H1 (cell line): ENCODE results near the gene SMCO1. TPM values are rescaled to one million over a fixed set of nuclear protein-coding genes. Genes with fewer than 3 reads are reported as not detected.

ENCODE experiments used
- CTCF ChIA-PET: fragments of 300-600 bp; sonication (Branson Sonifier 250); formaldehyde crosslinking; loops from one replicate; lab custom pipeline; 2021; ENCODE audit not compliant: partially characterized antibody; lab: Charles Lee
- POLR2A ChIA-PET: fragments of 300-600 bp; sonication (Branson Sonifier 250); formaldehyde crosslinking; loops from one replicate; lab custom pipeline; 2021; ENCODE audit warnings: inconsistent platforms; ENCODE audit not compliant: partially characterized antibody; lab: Charles Lee
- DNase-seq, 2 experiments: peaks; one replicate each; pipeline versions ENCODE4 v3.0.0 to v3.0.0-alpha.2; 2010 to 2022; ENCODE audit warnings: low spot score in 2 of 2, low read depth in 1 of 2, mixed read lengths in 1 of 2
- FAIRE-seq: peaks from 2 replicates; lab custom pipeline; 2011; peaks lifted over from hg19 to GRCh38; lab: Jason Lieb, UNC
- H2AFZ ChIP-seq: 2 replicates; pipeline ENCODE4 v1.8.1; 2012; ENCODE audit warnings: low read length, inconsistent platforms
- H2AK5ac ChIP-seq: 2 replicates; pipeline ENCODE4 v1.6.1; 2013; ENCODE audit warnings: low read depth, low read length
- H2BK120ac ChIP-seq: replicated peaks from 2 replicates; pipeline ENCODE3; 2013; ENCODE audit warnings: low read depth, low read length, inconsistent platforms
- H2BK12ac ChIP-seq: 2 replicates; pipeline ENCODE4 v1.6.1; 2013; ENCODE audit warnings: low read depth, low read length
- H2BK15ac ChIP-seq: 2 replicates; pipeline ENCODE4 v1.6.1; 2013; ENCODE audit warnings: low read length
- H2BK20ac ChIP-seq: 2 replicates; pipeline ENCODE4 v1.6.1; 2013; ENCODE audit warnings: low read length
- H2BK5ac ChIP-seq: 2 replicates; pipeline ENCODE4 v1.6.1; 2013; ENCODE audit warnings: low read depth, low read length
- H3K14ac ChIP-seq: 2 replicates; pipeline ENCODE4 v1.6.1; 2013; ENCODE audit warnings: inconsistent platforms; ENCODE audit not compliant: insufficient read length
- H3K18ac ChIP-seq: 2 replicates; pipeline ENCODE4 v1.6.1; 2013; ENCODE audit warnings: low read length; ENCODE audit errors: extremely low read depth
- H3K23ac ChIP-seq: 2 replicates; pipeline ENCODE4 v1.6.1; 2013; ENCODE audit warnings: inconsistent platforms; ENCODE audit not compliant: insufficient read length
- H3K23me2 ChIP-seq: 2 replicates; pipeline ENCODE4 v1.6.1; 2013; ENCODE audit warnings: low read depth, low read length
- H3K27ac ChIP-seq: 2 replicates; pipeline ENCODE4 v1.6.1; 2011; ENCODE audit warnings: low read depth, low read length, inconsistent platforms
- H3K27me3 ChIP-seq, 4 experiments: replicated peaks in 1 of 4; 1 replicate in 1 of 4; 2 replicates in 3 of 4; pipeline versions ENCODE4 v1.6.1 to v1.8.1; 2011 to 2013; ENCODE audit warnings: low read length in 3 of 4, mild to moderate bottlenecking in 3 of 4, inconsistent platforms in 2 of 4, mixed read lengths in 2 of 4, moderate library complexity in 1 of 4; ENCODE audit not compliant: control insufficient read depth in 3 of 4, insufficient read depth in 3 of 4; ENCODE audit errors: extremely low read depth in 1 of 4
- H3K36me3 ChIP-seq, 4 experiments: 2 replicates each; pipeline versions ENCODE4 v1.6.1 to v1.8.1; 2011 to 2013; ENCODE audit warnings: mild to moderate bottlenecking in 4 of 4, low read length in 3 of 4, moderate library complexity in 2 of 4, control low read depth in 1 of 4, inconsistent platforms in 1 of 4; ENCODE audit not compliant: insufficient read depth in 4 of 4, control insufficient read depth in 2 of 4
- H3K4ac ChIP-seq: replicated peaks from 2 replicates; pipeline ENCODE3; 2013; ENCODE audit warnings: low read length, low read depth, mixed read lengths, inconsistent platforms; ENCODE audit not compliant: insufficient read length
- H3K4me1 ChIP-seq, 4 experiments: replicated peaks in 1 of 4; 1 replicate in 1 of 4; 2 replicates in 3 of 4; pipeline versions ENCODE4 v1.6.1 to v1.8.1; 2011 to 2013; ENCODE audit warnings: low read length in 3 of 4, inconsistent platforms in 2 of 4, mixed read lengths in 1 of 4; ENCODE audit not compliant: insufficient read depth in 4 of 4, control insufficient read depth in 3 of 4
- H3K4me2 ChIP-seq, 2 experiments: 2 replicates each; pipeline versions ENCODE4 v1.6.1 to v1.8.1; 2011 to 2013; ENCODE audit warnings: low read depth in 2 of 2, low read length in 2 of 2, control low read depth in 1 of 2, inconsistent platforms in 1 of 2, mild to moderate bottlenecking in 1 of 2; ENCODE audit not compliant: insufficient read depth in 1 of 2
- H3K4me3 ChIP-seq, 4 experiments: fragments of 200-600, 300-600 bp in 1 of 4; sonication (generic), shearing (Covaris generic), sonication (Bioruptor Twin) in 1 of 4; 2 replicates each; pipeline versions ENCODE4 v1.5.1 to v1.8.1; 2011 to 2016; ENCODE audit warnings: low read length in 4 of 4, low read depth in 3 of 4, control low read depth in 2 of 4, inconsistent platforms in 2 of 4, mild to moderate bottlenecking in 2 of 4, mixed read lengths in 1 of 4, moderate library complexity in 1 of 4; ENCODE audit not compliant: insufficient read depth in 2 of 4; ENCODE audit errors: extremely low read depth in 1 of 4
- H3K56ac ChIP-seq: replicated peaks from 2 replicates; pipeline ENCODE3; 2013; ENCODE audit warnings: low read depth, mild to moderate bottlenecking, mixed read lengths, low read length, inconsistent platforms; ENCODE audit not compliant: insufficient read length
- H3K79me1 ChIP-seq: 2 replicates; pipeline ENCODE4 v1.6.1; 2013; ENCODE audit warnings: low read depth, low read length, control low read depth
- H3K79me2 ChIP-seq, 2 experiments: 2 replicates each; pipeline versions ENCODE4 v1.6.1 to v1.8.1; 2012 to 2013; ENCODE audit warnings: low read length in 2 of 2, mild to moderate bottlenecking in 2 of 2, inconsistent platforms in 1 of 2; ENCODE audit not compliant: insufficient read depth in 2 of 2, control insufficient read depth in 1 of 2
- H3K9ac ChIP-seq, 4 experiments: replicated peaks in 1 of 4; 1 replicate in 1 of 4; 2 replicates in 3 of 4; pipeline versions ENCODE4 v1.6.1 to v1.8.1; 2011 to 2013; ENCODE audit warnings: low read depth in 3 of 4, low read length in 3 of 4, control low read depth in 2 of 4, mild to moderate bottlenecking in 2 of 4, moderate library complexity in 2 of 4, inconsistent platforms in 1 of 4; ENCODE audit errors: extremely low read depth in 1 of 4
- H3K9me3 ChIP-seq, 2 experiments: 2 replicates each; pipeline versions ENCODE4 v1.6.1 to v1.8.1; 2012 to 2013; ENCODE audit warnings: mild to moderate bottlenecking in 2 of 2, moderate library complexity in 2 of 2, control low read depth in 1 of 2, inconsistent platforms in 1 of 2, low read depth in 1 of 2, low read length in 1 of 2, mixed read lengths in 1 of 2; ENCODE audit not compliant: insufficient read depth in 2 of 2
- H4K20me1 ChIP-seq, 2 experiments: replicated peaks in 1 of 2; 2 replicates each; pipeline versions ENCODE3 to v1.8.1; 2011 to 2013; ENCODE audit warnings: inconsistent platforms in 2 of 2, low read length in 2 of 2, mild to moderate bottlenecking in 1 of 2; ENCODE audit not compliant: insufficient read depth in 2 of 2, control insufficient read depth in 1 of 2
- H4K5ac ChIP-seq: 2 replicates; pipeline ENCODE4 v1.6.1; 2013; ENCODE audit warnings: low read length, low read depth, mixed read lengths, inconsistent platforms; ENCODE audit not compliant: insufficient read length
- H4K8ac ChIP-seq: 2 replicates; pipeline ENCODE4 v1.8.0; 2013; ENCODE audit warnings: mild to moderate bottlenecking, moderate library complexity, low read length, inconsistent platforms; ENCODE audit not compliant: insufficient read depth; ENCODE audit errors: extremely low read depth
- H4K91ac ChIP-seq: replicated peaks from 2 replicates; pipeline ENCODE3; 2013; ENCODE audit warnings: low read length, mixed read lengths, inconsistent platforms; ENCODE audit not compliant: insufficient read length
- BACH1 ChIP-seq: IDR thresholded peaks from 2 replicates; pipeline ENCODE4 v1.6.1; 2012; ENCODE audit warnings: low read length, improper control_type of control experiment
- BCL11A ChIP-seq, 2 experiments: IDR thresholded peaks; one replicate each; pipeline ENCODE4 v1.6.1; 2011; ENCODE audit warnings: low read depth in 2 of 2, low read length in 2 of 2, mild to moderate bottlenecking in 2 of 2
- CBX8 ChIP-seq: fragments of 300-800, 300-1000 bp; sonication (generic); IDR thresholded peaks from 2 replicates; pipeline ENCODE4 v1.7.1; 2016; ENCODE audit warnings: low read depth, low read length, borderline replicate concordance
- CHD1 ChIP-seq: IDR thresholded peaks from 2 replicates; pipeline ENCODE4 v1.6.1; 2012; ENCODE audit warnings: low read depth, low read length, improper control_type of control experiment
- HDAC2 ChIP-seq, 2 experiments: fragments of 300-600 bp in 1 of 2; sonication (generic) in 1 of 2; IDR thresholded peaks; 2 replicates each; pipeline ENCODE4 v1.6.1; 2011 to 2012; ENCODE audit warnings: low read depth in 2 of 2, low read length in 2 of 2, mild to moderate bottlenecking in 2 of 2, moderate library complexity in 2 of 2, borderline replicate concordance in 1 of 2, inconsistent platforms in 1 of 2
- RAD21 ChIP-seq, 2 experiments: IDR thresholded peaks in 1 of 2; conservative IDR thresholded peaks in 1 of 2; 2 replicates each; pipeline ENCODE4 v1.6.1; 2011; ENCODE audit warnings: low read depth in 2 of 2, low read length in 2 of 2, improper control_type of control experiment in 1 of 2, inconsistent platforms in 1 of 2, mild to moderate bottlenecking in 1 of 2, moderate library complexity in 1 of 2
- RBBP5 ChIP-seq: IDR thresholded peaks from 2 replicates; pipeline ENCODE4 v1.7.1; 2012; ENCODE audit warnings: low read depth, mild to moderate bottlenecking, inconsistent platforms, low read length, moderate library complexity, borderline replicate concordance
- SAP30 ChIP-seq: fragments of 300-600 bp; sonication (generic); IDR thresholded peaks from 2 replicates; pipeline ENCODE4 v1.7.1; 2012; ENCODE audit warnings: low read length, moderate library complexity, mild to moderate bottlenecking, inconsistent platforms; ENCODE audit not compliant: insufficient read depth, insufficient replicate concordance
- SIN3A ChIP-seq, 2 experiments: IDR thresholded peaks in 1 of 2; conservative IDR thresholded peaks in 1 of 2; 2 replicates each; pipeline ENCODE4 v1.6.1; 2011 to 2012; ENCODE audit warnings: low read length in 2 of 2, improper control_type of control experiment in 1 of 2, low read depth in 1 of 2, mild to moderate bottlenecking in 1 of 2
- SIRT6 ChIP-seq: IDR thresholded peaks from one replicate; pipeline ENCODE4 v1.7.1; 2012; ENCODE audit warnings: low read length, inconsistent platforms
- WGBS, 2 experiments: shearing (Covaris generic) in 1 of 2; methylation state at CpG; one replicate each; pipeline versions ENCODE4 v1.1.6 to v1.1.7; 2013 to 2015; ENCODE audit warnings: low lambda C conversion rate in 2 of 2, mixed read lengths in 2 of 2, inconsistent platforms in 1 of 2, low coverage in 1 of 2, missing lambda C conversion rate in 1 of 2; ENCODE audit not compliant: insufficient replicate concordance in 2 of 2, insufficient coverage in 1 of 2, insufficient read length in 1 of 2; ENCODE audit errors: extremely low coverage in 1 of 2, missing lambda C conversion rate in 1 of 2; 5-methylcytosine and 5-hydroxymethylcytosine counted together
- polyA plus RNA-seq, 7 experiments: library from polyadenylated mRNA; depleted of rRNA in 3 of 7; stranded (reverse) in 5 of 7; unstranded in 2 of 7; fragments of >200 nt in 5 of 7; fragments of 200-250 nt in 2 of 7; gene quantifications; 1 replicate in 5 of 7; 2 replicates in 1 of 7; 4 replicates in 1 of 7; pipeline versions ENCODE4 v1.2.1 to v1.2.3, GENCODE V29; 2011 to 2013; ENCODE audit warnings: missing spikeins in 2 of 7, mixed read lengths in 2 of 7
- total RNA-seq: library from RNA; stranded (reverse); fragmentation: NEBNext Ultra II Directional; extraction: Animal tissue kit (Norgen Biotek cat#: 25700); gene quantifications from 2 replicates; pipeline ENCODE4 v1.2.1, GENCODE V29; 2021
- TF ChIP-seq, protein P1 (sequence below): IDR thresholded peaks from 2 replicates; pipeline ENCODE4 v1.6.1; 2012; ENCODE audit warnings: inconsistent platforms
- TF ChIP-seq, protein P2 (sequence below): IDR thresholded peaks from 2 replicates; pipeline ENCODE4 v1.6.1; 2011; ENCODE audit warnings: low read depth, mild to moderate bottlenecking, low read length; ENCODE audit not compliant: insufficient read depth

The SMCO1 gene
- total and polyA plus RNA-seq, 2 of the 8 experiments (the other 6 are each of a cell fraction or from before 2014, with no cell fraction given), result 0.03 TPM; not detected in 1

DNA sequence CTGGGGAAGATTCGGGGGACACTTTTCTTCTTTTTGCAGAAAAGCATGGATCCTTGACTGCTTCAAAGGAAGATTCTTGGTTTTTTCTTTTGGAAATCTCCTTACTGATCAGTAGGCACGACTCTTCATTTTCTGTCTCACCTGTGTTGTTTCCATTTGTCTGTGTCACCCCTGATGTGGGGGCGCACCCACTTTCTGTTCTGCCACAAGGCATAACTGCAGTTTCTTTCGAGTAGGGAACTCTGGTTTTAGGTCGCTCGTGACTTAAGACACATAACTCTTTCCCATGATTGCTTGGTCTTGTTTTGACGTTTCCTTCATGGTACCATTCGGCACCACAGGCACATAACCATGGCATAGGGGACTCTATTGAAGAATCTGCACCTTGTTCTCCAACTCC, 42.9 kb downstream of the SMCO1 start:
- Histone ChIP-seq H3K56ac (no peak overlapping the region), H3K27ac (no peak overlapping the region), H3K4me2 (no peak overlapping the region), H2AFZ (no peak overlapping the region), H3K36me3 (peaks cover 17 to 41% (median 31%) of the 10 kb centered on the region in 4 experiments), H4K8ac (no peak overlapping the region), H2BK12ac (no peak overlapping the region), H3K79me1 (no peaks in the 10 kb centered on the region), H3K9me3 (no peaks in the 10 kb centered on the region), H3K27me3 (no peaks in the 10 kb centered on the region), H3K4me1 (no peaks in the 10 kb centered on the region), H3K14ac (no peak overlapping the region), H3K9ac (no peak overlapping the region), H4K20me1 (peaks cover 0 to 3% of the 10 kb centered on the region in 2 experiments), H3K18ac (no peak overlapping the region), H3K23me2 (no peaks in the 10 kb centered on the region), H2BK15ac (no peak overlapping the region), H2AK5ac (no peak overlapping the region), H4K91ac (no peak overlapping the region), H3K23ac (no peak overlapping the region), H2BK20ac (no peak overlapping the region), H3K79me2 (no peaks in the 10 kb centered on the region), H3K4me3 (no peak overlapping the region), H2BK5ac (no peak overlapping the region), H4K5ac (no peak overlapping the region), H2BK120ac (no peak overlapping the region), H3K4ac (no peak overlapping the region)
- FAIRE-seq (no peak), DNase-seq (no peak)
- ChIA-PET POLR2A (no interaction called here), CTCF (no interaction called here)
- 92% methylated on average over 8 of the region's 8 CpGs; no CpG with 5 or more reads in 1 of the 2 experiments for WGBS, 2 experiments
- TF ChIP-seq SIN3A (conservative IDR thresholded peaks at IDR 0.05 in 1 of 2, IDR thresholded peaks at IDR 0.05 in 1 of 2; ENCODE audit: low read depth in 1 of 2, low read length in 2 of 2), result no peak
- no peak for TF ChIP-seq BCL11A (IDR thresholded peaks at IDR 0.05; ENCODE audit: low read depth in 2 of 2, low read length in 2 of 2)
- TF ChIP-seq CBX8, result no peak
- no peak for TF ChIP-seq BACH1
- TF ChIP-seq, protein P1, sequence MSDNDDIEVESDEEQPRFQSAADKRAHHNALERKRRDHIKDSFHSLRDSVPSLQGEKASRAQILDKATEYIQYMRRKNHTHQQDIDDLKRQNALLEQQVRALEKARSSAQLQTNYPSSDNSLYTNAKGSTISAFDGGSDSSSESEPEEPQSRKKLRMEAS, result no peak
- no peak for TF ChIP-seq HDAC2 (IDR thresholded peaks at IDR 0.05; ENCODE audit: borderline replicate concordance in 1 of 2, low read depth in 2 of 2, low read length in 2 of 2)
- TF ChIP-seq, protein P2, sequence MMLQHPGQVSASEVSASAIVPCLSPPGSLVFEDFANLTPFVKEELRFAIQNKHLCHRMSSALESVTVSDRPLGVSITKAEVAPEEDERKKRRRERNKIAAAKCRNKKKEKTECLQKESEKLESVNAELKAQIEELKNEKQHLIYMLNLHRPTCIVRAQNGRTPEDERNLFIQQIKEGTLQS, result no peak
- TF ChIP-seq SIRT6, result no peak
- TF ChIP-seq RBBP5, result no peak
- TF ChIP-seq SAP30, result no peak
- TF ChIP-seq RAD21 (IDR thresholded peaks at IDR 0.05 in 1 of 2, conservative IDR thresholded peaks at IDR 0.05 in 1 of 2; ENCODE audit: low read depth in 2 of 2, low read length in 2 of 2), result no peak
- TF ChIP-seq CHD1, result no peak
